ENCODE results near the gene USP15.

- TF ChIP-seq EZH2 (IDR thresholded peaks at IDR 0.05; ENCODE audit: borderline replicate concordance, insufficient read depth, low read depth, low read length, poor library complexity, severe bottlenecking): no peak
- TF ChIP-seq, protein P1, sequence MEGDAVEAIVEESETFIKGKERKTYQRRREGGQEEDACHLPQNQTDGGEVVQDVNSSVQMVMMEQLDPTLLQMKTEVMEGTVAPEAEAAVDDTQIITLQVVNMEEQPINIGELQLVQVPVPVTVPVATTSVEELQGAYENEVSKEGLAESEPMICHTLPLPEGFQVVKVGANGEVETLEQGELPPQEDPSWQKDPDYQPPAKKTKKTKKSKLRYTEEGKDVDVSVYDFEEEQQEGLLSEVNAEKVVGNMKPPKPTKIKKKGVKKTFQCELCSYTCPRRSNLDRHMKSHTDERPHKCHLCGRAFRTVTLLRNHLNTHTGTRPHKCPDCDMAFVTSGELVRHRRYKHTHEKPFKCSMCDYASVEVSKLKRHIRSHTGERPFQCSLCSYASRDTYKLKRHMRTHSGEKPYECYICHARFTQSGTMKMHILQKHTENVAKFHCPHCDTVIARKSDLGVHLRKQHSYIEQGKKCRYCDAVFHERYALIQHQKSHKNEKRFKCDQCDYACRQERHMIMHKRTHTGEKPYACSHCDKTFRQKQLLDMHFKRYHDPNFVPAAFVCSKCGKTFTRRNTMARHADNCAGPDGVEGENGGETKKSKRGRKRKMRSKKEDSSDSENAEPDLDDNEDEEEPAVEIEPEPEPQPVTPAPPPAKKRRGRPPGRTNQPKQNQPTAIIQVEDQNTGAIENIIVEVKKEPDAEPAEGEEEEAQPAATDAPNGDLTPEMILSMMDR (IDR thresholded peaks at IDR 0.05): no peak
Measured at GRCh38 chr12:62313727-62314380, 53.6 kb downstream of the USP15 start.
